Measurements from ENCODE around the gene FBLN2.

Gene FBLN2

GRCh38 chr3:13533885-13534301, 15.0 kb upstream of the FBLN2 start:
- no peak for DNase-seq

GRCh38 chr3:13535526-13535875, 13.4 kb upstream of the FBLN2 start:
- DNase-seq, result no peak

- no peak for DNase-seq
These were observed 13.0 kb upstream of the FBLN2 start for GRCh38 chr3:13535905-13536304.

GRCh38 chr3:13536432-13536831, 12.5 kb upstream of the FBLN2 start:
- DNase-seq, result no peak

GRCh38 chr3:13536832-13537231, 12.1 kb upstream of the FBLN2 start:
- no peak for DNase-seq

- no peak for DNase-seq
These were observed 11.5 kb upstream of the FBLN2 start for GRCh38 chr3:13537244-13537908.

- DNase-seq, result no peak
These were observed 11.0 kb upstream of the FBLN2 start for GRCh38 chr3:13537909-13538296.

GRCh38 chr3:13538520-13539291, 10.2 kb upstream of the FBLN2 start:
- no peak for DNase-seq

GRCh38 chr3:13539292-13539638, 9.7 kb upstream of the FBLN2 start:
- DNase-seq, result no peak

GRCh38 chr3:13539671-13540070, 9.3 kb upstream of the FBLN2 start:
- no peak for DNase-seq

GRCh38 chr3:13540297-13540995, 8.5 kb upstream of the FBLN2 start:
- DNase-seq, result no peak

- DNase-seq, result no peak
These were observed 7.2 kb upstream of the FBLN2 start for GRCh38 chr3:13541691-13542090.

GRCh38 chr3:13542142-13542541, 6.8 kb upstream of the FBLN2 start:
- no peak for DNase-seq

GRCh38 chr3:13543253-13543652, 5.7 kb upstream of the FBLN2 start:
- no peak for DNase-seq

- DNase-seq, result no peak
These were observed 4.6 kb upstream of the FBLN2 start for GRCh38 chr3:13544293-13544831.

GRCh38 chr3:13544951-13545651, 3.8 kb upstream of the FBLN2 start:
- DNase-seq, result no peak

GRCh38 chr3:13545952-13546454, 2.9 kb upstream of the FBLN2 start:
- no peak for DNase-seq

GRCh38 chr3:13546667-13547171, 2.2 kb upstream of the FBLN2 start:
- DNase-seq, result no peak

GRCh38 chr3:13547591-13548371, 1.1 kb upstream of the FBLN2 start:
- DNase-seq, result no peak

GRCh38 chr3:13549623-13550422, 898 bp downstream of the FBLN2 start:
- DNase-seq, result no peak

GRCh38 chr3:13550423-13550690, 1.4 kb downstream of the FBLN2 start:
- no peak for DNase-seq
